ENCODE measurements around the gene ILDR1. TPM values are rescaled to one million over a fixed set of nuclear protein-coding genes. Genes with fewer than 3 reads are reported as not detected.

The ILDR1 gene
- total RNA-seq, 6 experiments from 2014 or later, result 0.12 to 0.88 (median 0.33) TPM; not detected in 1

DNA sequence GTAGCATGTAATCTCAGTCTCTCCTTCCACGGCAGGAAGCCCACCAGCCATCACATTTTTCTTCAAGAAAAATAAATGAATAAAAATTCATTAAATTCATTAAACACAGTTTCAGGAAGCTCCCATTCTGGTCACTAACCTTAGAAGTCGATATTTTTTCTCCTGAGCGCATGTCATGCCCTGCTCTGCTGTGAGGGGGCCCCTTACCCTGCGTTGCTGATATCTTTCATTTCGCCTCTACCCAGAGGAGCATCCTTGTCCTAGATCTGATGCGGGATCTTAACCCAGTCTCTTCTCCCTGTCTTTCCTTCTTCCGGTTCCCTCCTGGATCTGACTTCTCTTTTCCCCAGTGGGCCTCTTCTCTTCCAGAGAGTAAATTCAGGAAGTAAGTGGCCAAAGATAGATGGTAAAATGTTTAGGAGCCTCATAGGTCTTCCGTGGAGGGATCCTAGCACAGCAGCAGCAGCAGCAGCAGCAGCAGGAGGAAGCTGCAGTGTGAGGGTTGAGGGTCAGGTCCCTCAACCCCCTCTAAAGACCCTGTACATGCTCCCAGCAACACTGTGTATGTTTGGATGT is 1.4 kb upstream of the ILDR1 start:
- no peak overlapping the region for H3K27ac ChIP-seq
- no peak overlapping the region for H3K4me3 ChIP-seq
- no peak for DNase-seq
- 67% methylated on average over 8 of the region's 8 CpGs for WGBS (ENCODE audit: insufficient coverage, low coverage, low lambda C conversion rate, missing lambda C conversion rate)
- no peaks in the 10 kb centered on the region for H3K36me3 ChIP-seq
- no peaks in the 10 kb centered on the region for H3K9me3 ChIP-seq
- no peak for ATAC-seq
- H3K4me1 ChIP-seq, result no peaks in the 10 kb centered on the region
- TF ChIP-seq, protein P1, sequence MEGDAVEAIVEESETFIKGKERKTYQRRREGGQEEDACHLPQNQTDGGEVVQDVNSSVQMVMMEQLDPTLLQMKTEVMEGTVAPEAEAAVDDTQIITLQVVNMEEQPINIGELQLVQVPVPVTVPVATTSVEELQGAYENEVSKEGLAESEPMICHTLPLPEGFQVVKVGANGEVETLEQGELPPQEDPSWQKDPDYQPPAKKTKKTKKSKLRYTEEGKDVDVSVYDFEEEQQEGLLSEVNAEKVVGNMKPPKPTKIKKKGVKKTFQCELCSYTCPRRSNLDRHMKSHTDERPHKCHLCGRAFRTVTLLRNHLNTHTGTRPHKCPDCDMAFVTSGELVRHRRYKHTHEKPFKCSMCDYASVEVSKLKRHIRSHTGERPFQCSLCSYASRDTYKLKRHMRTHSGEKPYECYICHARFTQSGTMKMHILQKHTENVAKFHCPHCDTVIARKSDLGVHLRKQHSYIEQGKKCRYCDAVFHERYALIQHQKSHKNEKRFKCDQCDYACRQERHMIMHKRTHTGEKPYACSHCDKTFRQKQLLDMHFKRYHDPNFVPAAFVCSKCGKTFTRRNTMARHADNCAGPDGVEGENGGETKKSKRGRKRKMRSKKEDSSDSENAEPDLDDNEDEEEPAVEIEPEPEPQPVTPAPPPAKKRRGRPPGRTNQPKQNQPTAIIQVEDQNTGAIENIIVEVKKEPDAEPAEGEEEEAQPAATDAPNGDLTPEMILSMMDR (IDR thresholded peaks at IDR 0.05), result no peak
- TF ChIP-seq POLR2A (IDR thresholded peaks at IDR 0.05), result no peak
- H3K27me3 ChIP-seq, result no peaks in the 10 kb centered on the region
- intact Hi-C loops (cut with DNase I), result no loop called here

DNA sequence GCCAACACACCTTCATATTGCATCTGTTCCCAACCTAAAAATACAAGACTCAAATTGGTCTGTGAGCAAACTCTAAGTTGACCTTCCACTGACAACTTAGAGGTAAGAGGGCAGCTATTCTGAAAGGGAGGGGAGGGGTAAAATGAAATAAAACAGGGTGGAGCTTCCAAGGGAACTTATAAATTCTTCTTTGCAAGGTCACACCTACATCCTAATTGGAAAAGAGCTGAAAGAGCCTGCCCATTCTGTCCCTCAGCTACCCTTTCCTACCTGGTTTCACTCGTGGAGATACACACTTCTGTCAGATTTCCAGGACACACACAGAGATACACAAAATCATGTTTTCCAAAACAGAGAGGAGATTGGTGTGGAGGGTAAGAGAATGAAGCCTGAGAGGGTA is 1.0 kb downstream of the ILDR1 start:
- no peak for TF ChIP-seq POLR2A (IDR thresholded peaks at IDR 0.05)
- TF ChIP-seq, protein P1 (IDR thresholded peaks at IDR 0.05), result no peak
- H3K4me1 ChIP-seq, result no peaks in the 10 kb centered on the region
- no peak for ATAC-seq
- no peak for DNase-seq
- intact Hi-C loops (cut with DNase I), result no loop called here
- H3K36me3 ChIP-seq, result no peaks in the 10 kb centered on the region
- H3K27ac ChIP-seq, result no peak overlapping the region
- no peak overlapping the region for H3K4me3 ChIP-seq
- no peaks in the 10 kb centered on the region for H3K27me3 ChIP-seq
- 42% methylated on average over 1 of the region's 1 CpG for WGBS (ENCODE audit: insufficient coverage, low coverage, low lambda C conversion rate, missing lambda C conversion rate)
- H3K9me3 ChIP-seq, result no peaks in the 10 kb centered on the region

- Histone ChIP-seq H3K4me1 (no peaks in the 10 kb centered on the region), H3K36me3 (no peaks in the 10 kb centered on the region), H3K9me3 (no peaks in the 10 kb centered on the region), H3K4me3 (no peak overlapping the region), H3K27me3 (no peaks in the 10 kb centered on the region), H3K27ac (no peak overlapping the region)
- intact Hi-C loops (cut with DNase I), result no loop called here
- TF ChIP-seq, protein P1 (IDR thresholded peaks at IDR 0.05), result no peak
- TF ChIP-seq POLR2A (IDR thresholded peaks at IDR 0.05), result no peak
- DNase-seq, result no peak
- ATAC-seq, result no peak
These were observed 2.6 kb downstream of the ILDR1 start for GRCh38 chr3:122019493-122019892.

DNA sequence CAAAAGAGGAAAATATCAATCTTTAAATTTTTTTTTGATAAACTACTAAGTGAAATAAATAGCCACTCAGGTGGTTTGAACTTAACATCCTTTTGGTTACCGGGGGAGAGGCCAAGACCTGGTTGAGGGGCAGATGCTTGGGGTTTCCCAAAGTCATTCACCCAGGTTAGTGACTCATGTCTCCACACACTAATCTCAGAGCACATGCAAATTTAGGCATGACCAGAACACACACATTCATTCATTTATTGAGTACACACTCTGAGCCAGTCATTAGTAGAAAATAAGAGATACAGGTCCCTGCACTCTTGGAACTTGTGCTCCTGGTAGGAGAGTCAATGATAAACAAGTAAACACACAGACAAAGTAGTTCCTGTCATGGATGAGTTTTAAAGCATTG is 7.3 kb downstream of the ILDR1 start:
- ATAC-seq, result no peak
- DNase-seq, result no peak
- H3K27ac ChIP-seq, result no peak overlapping the region
- no peaks in the 10 kb centered on the region for H3K36me3 ChIP-seq
- TF ChIP-seq, protein P1 (IDR thresholded peaks at IDR 0.05), result no peak
- no peak for TF ChIP-seq POLR2A (IDR thresholded peaks at IDR 0.05)
- intact Hi-C loops (cut with DNase I), result no loop called here
- WGBS (ENCODE audit: insufficient coverage, low coverage, low lambda C conversion rate, missing lambda C conversion rate), result 67% methylated on average over 1 of the region's 1 CpG
- H3K27me3 ChIP-seq, result no peaks in the 10 kb centered on the region
- no peaks in the 10 kb centered on the region for H3K9me3 ChIP-seq
- H3K4me1 ChIP-seq, result no peaks in the 10 kb centered on the region
- no peak overlapping the region for H3K4me3 ChIP-seq

GRCh38 chr3:122013448-122013925 is 8.6 kb downstream of the ILDR1 start:
- no peaks in the 10 kb centered on the region for H3K4me1 ChIP-seq
- TF ChIP-seq, protein P1 (IDR thresholded peaks at IDR 0.05), result no peak
- no peak for TF ChIP-seq POLR2A (IDR thresholded peaks at IDR 0.05)
- WGBS (ENCODE audit: insufficient coverage, low coverage, low lambda C conversion rate, missing lambda C conversion rate), result 44% methylated on average over 5 of the region's 5 CpGs
- no peak overlapping the region for H3K4me3 ChIP-seq
- ATAC-seq (no peak), DNase-seq (no peak)
- H3K36me3 ChIP-seq, result no peaks in the 10 kb centered on the region
- H3K27me3 ChIP-seq, result no peaks in the 10 kb centered on the region
- H3K27ac ChIP-seq, result no peak overlapping the region
- H3K9me3 ChIP-seq, result no peaks in the 10 kb centered on the region
- intact Hi-C loops (cut with DNase I), result no loop called here
